HG02588 (cell line): Measurements from ENCODE around the gene F7.

Experiments
- ATAC-seq: cut with Tn5 transposase; IDR thresholded peaks from one replicate; pipeline ENCODE4 v1.9.1; 2021; ENCODE audit warnings: mild to moderate bottlenecking, moderate library complexity; ENCODE audit not compliant: unreplicated experiment

Gene F7

DNA sequence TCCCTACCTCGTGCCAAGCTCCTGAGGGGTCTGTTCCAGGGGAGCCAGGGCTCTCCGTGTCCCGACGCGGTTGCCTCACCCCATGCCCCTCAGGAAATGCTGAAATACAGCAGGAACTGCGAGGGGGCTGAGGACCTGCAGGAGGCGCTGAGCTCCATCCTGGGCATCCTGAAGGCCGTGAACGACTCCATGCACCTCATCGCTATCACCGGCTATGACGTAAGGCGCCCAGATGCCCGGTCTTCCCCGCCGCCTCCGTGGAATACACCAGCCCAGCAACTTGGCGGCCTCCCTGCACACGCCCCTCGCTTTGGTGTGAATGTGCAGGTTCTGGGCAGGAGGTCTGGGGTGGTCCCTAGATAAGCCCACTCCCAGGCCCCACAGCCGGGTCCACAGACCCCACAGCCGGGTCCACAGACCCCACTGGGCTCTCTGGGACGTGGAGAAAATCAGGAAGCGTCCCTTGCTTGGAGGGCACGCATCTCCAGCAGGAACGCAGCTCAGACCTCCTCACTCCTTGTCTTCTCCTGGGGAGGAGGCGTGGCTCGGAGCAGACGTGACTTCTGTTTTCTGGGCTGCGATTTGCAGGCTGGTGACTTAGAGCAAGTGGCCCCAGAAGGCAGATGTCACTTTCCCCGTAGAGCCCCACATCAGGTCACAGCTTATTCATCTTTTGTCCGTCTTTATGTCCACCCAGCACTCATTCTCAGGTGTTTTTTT lies 19.4 kb upstream of the F7 start:
- ATAC-seq: no peak

DNA sequence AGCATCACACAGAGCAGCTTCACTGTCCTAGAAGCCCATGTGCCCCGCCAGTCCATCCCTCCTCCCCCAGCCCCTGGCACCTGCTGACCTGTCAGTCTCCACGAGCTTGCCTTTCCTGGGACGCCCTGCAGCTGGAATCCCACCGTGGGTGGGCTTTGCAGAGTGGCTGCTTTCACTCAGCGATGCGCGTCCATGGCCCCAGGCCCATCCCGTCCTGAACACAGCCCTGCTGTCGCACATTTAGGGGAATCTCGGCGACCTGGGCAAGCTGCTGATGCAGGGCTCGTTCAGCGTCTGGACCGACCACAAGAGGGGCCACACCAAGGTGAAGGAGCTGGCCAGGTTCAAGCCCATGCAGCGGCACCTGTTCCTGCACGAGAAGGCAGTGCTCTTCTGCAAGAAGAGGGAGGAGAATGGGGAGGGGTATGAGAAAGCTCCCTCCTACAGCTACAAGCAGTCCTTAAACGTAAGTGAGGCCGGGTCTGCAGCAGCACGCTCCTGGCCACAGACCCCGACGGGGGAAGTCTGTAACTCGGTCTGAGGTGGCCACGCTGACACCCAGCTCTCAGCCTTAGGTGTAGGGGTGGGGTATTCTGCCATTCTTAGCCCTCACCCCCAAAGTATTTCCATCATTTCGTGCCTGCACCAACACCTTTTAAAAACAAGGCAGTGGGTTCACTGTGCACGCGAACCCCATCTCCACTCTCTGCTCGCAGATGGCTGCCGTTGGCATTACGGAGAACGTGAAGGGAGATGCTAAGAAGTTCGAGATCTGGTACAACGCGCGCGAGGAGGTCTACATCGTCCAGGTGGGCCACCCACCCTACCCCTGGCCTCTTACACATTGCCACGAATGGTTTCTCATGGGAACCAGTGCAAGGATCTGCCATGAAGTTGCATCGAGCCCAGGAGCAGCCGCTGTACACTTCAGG lies 18.3 kb upstream of the F7 start:
- no peak for ATAC-seq

DNA sequence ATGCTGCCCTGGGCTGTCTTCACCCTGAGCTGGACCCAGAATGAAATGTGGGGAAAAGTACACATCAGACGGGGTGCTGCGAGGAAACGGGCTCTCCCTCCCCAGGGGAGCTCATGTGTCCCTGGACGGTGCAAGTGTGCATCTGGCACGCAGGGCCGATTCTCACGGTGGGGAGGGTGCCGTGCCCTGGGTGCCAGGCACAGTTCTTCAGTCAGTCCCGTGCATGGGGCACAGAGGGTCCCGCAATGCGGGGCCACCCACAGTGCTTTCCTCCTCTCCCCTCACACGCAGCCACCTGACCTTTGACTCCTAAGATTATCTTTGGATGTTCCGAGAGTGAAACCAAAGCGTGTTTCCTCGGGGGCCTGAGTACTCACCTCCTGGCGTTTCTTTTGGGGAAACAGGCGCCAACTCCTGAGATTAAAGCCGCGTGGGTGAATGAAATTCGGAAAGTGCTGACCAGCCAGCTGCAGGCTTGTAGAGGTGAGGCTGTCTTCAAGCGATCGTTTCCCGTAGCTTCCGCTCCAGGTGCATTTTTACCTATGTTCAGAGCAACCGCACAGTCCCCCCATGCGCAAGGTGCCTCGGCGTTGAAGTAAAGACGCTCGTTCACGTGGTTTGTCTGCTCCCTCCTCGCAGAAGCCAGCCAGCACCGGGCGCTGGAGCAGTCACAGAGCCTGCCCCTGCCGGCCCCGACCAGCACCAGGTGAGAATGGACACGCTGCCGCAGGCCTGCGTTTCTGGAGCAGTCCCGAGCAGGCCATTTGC lies 17.5 kb upstream of the F7 start:
- ATAC-seq: no peak

DNA sequence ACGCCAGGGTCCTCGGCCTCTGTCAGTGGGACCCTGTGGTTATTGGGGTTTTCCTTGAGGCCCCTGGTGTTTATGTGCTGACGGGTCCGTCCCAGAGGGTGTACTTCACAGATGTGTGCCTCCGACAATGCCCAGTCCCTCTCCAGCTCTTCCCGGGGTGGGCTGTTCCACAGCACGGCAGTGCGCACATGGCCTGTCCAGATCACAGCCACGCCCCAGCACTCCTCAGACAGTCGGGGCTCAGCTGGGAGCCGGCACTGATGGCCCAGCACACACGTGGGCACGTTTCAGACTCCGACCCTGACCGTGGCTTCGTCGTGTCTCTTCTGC lies 16.9 kb upstream of the F7 start:
- no peak for ATAC-seq

DNA sequence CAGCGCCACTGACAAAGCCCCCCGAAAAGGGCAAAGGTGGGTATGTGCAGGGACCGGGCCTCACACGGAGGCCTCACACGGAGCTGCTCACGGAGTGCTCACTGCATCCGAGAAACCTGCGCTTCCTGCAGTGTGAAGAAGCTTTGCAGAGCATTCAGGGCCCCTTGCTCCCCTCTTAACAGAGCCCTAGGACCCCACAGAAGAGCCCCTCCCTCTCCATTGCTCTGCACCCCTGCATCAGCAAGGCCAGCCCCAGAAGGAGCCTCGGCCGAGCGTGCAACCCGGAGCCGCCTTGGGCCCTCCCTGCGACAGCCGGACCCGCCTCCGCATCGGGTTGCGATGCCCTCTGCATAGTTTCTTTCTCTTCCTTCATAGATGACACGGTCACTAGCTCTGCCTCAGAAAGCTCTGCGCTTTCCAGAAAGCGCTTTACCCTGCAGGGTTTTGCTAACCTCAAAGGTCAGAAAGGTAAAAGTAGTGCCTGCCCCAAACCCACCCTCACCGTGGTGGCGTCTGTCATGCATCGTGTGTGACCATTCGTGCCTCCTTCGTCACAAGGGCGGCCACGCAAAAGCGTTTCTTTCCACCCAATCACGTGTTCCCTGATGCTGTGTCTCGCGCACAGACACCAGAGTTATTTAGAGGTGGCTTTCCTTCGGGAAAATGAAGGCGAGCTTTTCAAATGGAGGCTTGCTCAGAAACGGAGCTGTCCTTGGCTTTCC lies 15.7 kb upstream of the F7 start:
- no peak for ATAC-seq

DNA sequence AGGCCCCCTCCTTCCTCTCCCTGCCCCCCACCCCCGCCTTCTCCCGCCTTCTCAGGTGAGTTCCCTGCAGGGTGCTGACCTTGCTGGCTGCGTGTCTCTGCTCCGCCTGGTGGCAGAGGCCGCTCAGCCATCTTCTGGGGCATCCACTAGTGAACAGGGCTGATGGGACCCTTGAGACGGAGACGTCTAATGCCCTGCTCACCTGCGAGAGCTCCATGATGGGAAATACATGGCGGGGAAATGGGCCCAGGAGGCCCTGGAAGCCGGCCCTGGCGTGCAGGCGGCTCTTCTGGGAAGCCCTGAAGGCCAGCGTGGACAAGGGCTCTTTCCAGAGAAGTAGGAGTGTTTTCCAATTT lies 15.2 kb upstream of the F7 start:
- ATAC-seq: no peak

DNA sequence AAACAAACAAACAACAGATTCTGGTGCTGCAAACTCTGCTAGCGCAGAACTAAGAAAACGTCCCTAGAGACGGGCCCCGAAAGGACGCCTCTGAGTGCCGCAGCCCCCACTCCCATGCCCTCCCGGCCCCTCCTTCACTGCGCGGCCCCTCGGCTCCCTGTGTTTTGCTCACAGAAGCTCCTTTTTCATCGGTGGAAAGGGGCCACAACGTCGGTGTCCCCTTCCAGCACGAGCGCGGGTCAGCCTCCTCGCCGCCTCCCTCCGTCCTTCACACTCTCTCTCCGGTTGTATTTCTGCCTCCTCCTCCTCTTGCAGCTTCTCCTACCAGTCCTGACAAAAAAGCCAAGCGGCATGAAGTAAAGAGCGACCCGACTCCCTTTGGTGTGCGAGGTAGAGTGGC lies 14.8 kb upstream of the F7 start:
- ATAC-seq: no peak

DNA sequence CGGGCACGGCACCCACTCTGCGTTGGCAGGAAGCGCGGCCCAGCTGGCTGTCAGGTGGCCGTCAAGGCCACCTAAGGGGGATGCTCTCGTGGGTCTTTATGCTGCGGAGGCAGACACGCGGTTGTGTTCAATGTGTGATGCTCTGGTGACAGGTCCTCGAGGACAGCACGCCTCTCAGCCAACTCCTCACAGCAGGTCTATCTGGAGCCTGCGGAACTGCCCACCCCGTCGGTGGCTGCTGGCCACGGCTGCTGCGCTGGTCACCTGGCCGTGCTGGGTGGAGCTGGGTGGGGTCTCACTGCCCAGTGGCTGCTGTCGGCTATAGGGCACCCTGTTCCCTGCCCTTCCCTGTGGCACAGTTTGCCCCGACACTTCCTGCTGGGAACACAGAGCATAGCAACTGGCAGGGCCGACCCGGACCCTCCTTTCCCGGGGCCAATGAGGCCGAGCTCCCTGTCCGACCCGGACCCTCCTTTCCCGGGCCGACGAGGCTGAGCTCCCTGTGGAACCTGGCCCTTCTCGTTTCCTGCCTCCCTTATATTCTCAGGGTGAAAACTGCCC lies 14.3 kb upstream of the F7 start:
- no peak for ATAC-seq

DNA sequence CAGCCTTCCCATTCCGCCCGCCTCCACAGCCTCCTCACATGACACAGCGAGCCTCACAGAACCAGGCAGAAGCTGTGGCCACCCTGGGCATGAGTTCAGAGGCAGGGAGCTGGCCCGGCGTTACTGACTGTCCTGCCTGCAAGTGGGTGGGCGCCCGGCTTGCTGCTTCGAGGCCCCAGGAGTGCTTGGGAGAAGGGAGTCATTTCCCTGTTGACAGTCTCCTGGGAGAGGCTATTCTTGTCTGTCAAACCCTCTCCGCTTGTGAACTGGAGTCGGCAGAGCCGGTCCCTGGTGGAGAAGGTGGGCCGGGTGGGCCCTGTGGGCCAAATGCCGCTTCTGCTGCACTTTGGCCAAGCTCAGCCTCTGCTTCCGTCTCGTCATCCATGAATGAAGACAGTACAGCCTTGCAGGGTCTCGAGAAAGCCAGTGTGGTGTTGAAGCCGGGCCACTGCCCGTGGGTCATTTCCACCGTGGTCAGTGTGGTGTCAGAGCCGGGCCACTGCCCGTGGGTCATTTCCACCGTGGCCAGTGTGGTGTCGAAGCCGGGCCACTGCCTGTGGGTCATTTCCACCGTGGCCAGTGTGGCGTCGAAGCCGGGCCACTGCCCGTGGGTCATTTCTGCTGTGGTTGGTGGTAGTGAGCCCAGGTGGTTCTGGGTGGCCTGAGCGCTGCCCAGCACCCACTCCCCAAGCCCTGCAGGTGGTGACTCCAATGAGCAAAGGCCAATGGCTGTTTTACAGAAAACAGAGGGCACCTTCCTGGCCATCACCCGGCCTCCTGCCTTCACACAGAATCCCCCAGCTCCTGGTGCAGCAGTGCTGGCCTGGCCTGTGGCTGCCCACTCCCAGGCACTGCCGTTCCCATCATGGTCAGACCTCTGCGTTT lies 13.5 kb upstream of the F7 start:
- ATAC-seq: no peak

DNA sequence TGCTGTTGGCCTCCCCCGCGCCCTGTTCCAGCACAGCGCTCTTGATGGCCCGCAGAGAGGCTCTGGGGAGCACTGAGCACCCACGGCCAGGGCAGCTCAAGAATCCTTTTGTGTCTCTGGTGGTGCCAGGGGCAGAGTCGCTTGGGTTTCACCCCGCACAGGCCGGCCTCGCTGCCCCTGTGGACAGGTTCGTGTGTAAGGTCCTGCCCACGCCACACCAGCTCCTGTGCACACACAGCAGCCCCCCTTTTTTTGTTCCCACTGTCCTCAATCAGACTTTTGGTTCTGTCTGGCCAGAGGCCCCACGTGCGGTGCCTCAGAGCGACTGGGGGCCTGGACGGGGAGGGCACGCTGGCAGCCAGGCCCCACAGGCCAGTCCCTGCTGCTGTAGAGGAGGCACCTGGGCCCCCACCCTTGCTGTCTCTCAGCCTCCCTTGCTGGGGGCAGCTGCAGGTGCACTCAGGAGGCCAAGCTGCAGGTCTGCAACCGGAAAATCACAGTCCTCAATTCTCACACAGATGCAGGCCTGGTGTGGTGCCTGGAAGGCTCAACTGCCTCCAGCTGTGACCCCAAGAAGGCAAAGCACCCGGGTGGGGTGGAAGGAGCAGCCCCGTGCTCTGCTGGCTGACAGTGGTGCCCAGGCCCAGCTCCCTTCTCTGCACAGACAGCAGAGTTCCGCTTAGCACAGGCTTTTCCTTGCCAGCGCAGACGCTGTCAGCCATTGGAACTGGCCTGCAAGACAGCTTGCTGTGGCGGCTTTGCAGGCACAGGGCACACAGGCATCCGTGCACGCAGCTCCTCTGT lies 12.6 kb upstream of the F7 start:
- no peak for ATAC-seq

DNA sequence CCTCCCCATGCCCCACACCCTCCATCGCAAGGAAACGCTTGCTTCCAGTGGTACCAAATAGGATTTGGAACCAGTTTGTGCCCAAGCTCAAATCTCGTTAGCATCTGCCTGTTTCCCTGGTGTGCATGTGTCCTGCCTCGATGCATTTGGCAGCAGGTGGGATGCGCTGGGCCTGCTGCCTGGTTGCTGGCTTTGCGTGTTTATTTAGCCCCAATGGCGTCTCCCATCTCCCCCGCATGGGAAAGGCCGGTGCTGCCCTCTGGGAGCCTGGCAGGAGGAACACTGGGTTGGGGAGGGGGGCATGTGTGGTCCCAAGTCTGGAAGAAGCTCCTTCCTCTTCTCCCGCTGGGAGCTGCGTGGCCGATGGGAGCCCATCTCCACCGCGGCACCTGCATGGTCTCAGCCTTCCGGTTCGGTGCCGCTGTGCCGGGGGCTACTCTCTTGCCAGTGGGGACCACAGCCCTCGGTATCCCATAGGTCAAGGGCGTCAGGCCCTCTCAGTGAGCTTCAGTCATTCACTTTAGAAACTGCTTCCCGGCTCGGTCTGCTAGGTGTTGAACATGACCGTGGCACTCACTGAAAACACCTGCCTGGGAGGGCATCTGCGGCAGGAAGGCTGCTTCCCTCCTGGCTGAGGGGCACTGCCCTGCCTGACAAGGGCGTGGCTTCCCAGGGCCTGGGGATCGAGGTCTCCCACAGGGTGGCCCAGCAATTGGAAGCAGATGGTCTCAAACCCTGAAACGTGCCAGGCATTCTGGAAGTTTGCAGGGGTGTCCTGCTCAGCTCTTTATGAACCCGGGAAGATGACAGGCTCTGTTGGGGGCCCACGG lies 11.8 kb upstream of the F7 start:
- no peak for ATAC-seq

DNA sequence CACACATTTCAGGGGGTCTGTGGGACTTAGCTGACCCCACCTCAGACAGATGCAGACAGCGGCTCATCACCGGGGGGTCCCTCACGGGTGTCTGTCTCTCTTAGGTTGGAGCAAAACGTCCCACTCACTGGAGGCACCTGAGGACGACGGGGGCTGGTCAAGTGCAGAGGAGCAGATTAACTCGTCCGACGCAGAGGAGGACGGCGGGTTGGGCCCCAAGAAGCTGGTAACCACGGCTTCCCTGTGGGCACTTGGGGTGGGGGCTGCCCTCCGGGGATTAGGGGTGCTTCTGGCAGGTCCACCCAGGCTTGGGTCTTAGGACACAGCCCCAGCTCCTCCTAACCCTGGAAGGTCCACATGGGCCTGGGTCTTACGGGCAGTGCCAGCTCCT lies 11.2 kb upstream of the F7 start:
- ATAC-seq: no peak

DNA sequence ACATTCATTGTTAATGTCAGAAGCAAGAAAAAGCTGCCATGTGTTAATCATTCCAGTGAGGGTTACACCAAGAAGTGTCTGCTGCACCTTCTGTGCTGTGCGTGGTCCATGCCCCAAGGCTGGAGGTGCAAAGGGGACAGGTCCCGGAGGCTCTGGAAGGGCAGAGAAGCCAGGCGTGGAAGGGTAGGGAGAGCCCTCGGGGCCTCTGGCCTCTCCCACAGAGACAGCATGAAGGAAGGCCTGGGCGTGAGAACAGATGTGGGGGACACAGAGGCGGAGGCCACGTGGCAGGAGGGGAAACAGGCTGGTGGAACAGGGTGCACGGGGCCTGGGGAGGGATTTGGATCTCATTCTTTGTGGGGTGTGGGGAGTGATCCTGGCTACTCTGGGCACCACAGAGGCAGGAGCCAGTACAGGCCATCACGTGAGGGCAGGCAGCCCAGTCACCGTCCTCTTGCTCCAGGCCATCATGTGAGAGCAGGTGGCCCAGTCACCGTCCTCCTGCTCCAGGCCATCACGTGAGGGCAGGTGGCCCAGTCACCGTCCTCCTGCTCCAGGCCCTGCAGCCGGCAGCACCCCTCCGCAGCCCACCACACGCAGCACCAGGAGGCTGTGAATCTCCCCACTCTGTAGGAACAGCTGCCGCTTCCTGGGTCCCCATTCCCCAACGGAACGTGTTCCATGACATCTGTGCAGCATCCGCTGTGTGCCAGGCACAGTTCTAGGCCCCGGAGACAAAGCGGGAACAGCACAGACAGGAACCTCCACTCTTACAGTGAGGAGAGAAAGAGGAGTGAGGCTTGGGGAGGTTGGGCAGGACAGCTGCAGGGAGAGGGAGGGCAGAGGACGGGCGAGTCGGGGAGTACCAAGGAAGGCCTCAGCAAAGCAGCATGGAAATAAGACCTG lies 10.2 kb upstream of the F7 start:
- no peak for ATAC-seq

DNA sequence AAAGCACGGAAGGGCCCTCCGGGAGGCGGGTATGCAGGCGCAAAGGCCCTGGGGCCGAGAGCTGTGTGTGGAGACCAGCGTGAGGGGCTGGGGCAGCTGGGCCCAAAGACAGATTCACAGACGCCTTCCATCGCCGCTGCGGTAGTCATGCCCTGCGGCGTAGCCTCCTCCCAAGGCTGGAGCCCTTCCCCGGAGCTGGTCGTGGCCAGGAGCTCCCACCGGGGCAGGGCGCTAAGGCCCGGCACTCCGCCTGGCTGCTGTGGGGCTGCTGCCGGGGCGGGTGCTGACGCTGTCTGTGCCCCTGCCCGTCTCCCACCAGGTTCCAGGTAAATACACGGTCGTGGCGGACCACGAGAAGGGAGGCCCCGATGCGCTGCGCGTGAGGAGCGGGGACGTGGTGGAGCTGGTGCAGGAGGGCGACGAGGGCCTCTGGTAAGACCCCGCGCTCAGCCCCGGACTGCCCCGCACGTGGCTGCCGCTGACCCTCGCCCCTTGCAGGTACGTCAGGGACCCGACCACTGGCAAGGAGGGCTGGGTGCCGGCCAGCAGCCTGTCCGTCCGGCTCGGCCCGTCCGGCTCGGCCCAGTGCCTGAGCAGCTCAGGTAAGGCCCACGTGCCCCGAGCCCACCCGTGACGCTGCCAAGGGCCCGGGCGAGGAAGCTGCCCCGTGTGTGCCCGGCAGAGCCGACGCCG lies 9.4 kb upstream of the F7 start:
- ATAC-seq: no peak

DNA sequence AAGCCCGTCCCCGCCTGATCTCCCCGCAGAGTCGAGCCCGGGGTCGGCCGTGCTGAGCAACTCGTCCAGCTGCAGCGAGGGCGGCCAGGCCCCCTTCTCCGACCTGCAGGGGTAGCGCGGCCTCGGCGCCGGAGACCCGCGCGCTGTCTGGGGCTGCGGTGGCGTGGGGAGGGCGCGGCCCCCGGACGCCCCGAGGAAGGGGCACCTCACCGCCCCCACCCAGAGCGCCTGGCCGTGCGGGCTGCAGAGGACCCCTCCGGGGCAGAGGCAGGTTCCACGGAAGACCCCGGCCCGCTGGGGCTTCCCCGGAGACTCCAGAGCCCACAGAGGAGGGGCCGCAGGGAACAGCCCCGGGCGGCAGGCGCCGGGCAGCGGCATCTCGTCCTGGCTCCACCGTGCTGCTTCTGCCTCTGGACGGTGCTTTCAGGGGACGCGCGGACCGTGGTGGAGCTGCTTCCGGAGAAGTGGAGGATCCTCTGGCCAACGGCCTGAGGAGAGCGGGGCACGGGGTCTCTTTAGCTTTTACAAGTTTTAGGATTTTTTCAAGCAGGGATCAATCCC lies 8.8 kb upstream of the F7 start:
- no peak for ATAC-seq

DNA sequence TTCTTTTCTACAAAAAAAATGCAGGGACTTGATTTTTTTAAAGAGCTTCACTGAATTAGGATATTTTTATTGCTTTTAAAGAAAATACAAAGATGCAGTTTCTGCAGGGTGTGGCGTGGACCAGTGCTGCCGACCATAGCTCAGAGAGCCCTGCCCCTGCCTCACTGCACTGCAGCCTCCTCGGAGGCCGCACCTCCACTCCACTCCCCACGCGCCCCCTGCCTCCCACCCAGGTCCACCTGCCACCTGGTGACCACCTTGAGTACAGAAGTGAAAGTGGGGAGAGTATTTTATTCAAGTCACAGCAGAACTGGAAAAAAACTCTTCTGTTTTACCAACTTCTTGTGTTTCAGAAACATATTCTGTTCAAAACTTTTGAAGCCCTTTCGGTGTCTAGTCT lies 7.9 kb upstream of the F7 start:
- no peak for ATAC-seq
